ENCODE results near the gene CYB5R2. TPM values are rescaled to one million over a fixed set of nuclear protein-coding genes. Genes with fewer than 3 reads are reported as not detected.
A peak's percentile ranks its signal among the peaks of the same experiment; 100 is the strongest.
"Not testable (repeated sequence)": the region's sequence is repeated elsewhere in the genome, so short reads cannot be mapped to it uniquely, and the experiment has no call there.

CYB5R2 gene
- total RNA-seq, 1 donor, result 32.0 TPM

- no peak overlapping the region for H3K4me3 ChIP-seq (ENCODE audit: low read depth, low read length)
- peak; percentile 73 for DNase-seq (ENCODE audit: low read depth)
- peak; percentile 88 for TF ChIP-seq CTCF (IDR thresholded peaks at IDR 0.05; ENCODE audit: insufficient read depth, low read depth, low read length)
Measured at GRCh38 chr11:7665473-7666291, 7.6 kb downstream of the CYB5R2 start.

GRCh38 chr11:7664867-7665266, 8.4 kb downstream of the CYB5R2 start:
- H3K4me3 ChIP-seq (ENCODE audit: low read depth, low read length), result no peak overlapping the region
- TF ChIP-seq CTCF (IDR thresholded peaks at IDR 0.05; ENCODE audit: insufficient read depth, low read depth, low read length), result no peak
- no peak for DNase-seq (ENCODE audit: low read depth)

- H3K4me3 ChIP-seq (ENCODE audit: low read depth, low read length); DNase-seq (ENCODE audit: low read depth): not testable (repeated sequence)
Measured at GRCh38 chr11:7663531-7663930, 9.8 kb downstream of the CYB5R2 start.

GRCh38 chr11:7657306-7658025, 15.8 kb downstream of the CYB5R2 start:
- peak; percentile 67 for TF ChIP-seq CTCF (IDR thresholded peaks at IDR 0.05; ENCODE audit: insufficient read depth, low read depth, low read length)
- DNase-seq (ENCODE audit: low read depth), result peak; percentile 71
- no peak overlapping the region for H3K4me3 ChIP-seq (ENCODE audit: low read depth, low read length)

- no peak for DNase-seq (ENCODE audit: low read depth)
- no peak for TF ChIP-seq CTCF (IDR thresholded peaks at IDR 0.05; ENCODE audit: insufficient read depth, low read depth, low read length)
- H3K4me3 ChIP-seq (ENCODE audit: low read depth, low read length), result no peak overlapping the region
Measured at GRCh38 chr11:7656704-7657103, 16.6 kb downstream of the CYB5R2 start.

- no peak for DNase-seq (ENCODE audit: low read depth)
- no peak for TF ChIP-seq CTCF (IDR thresholded peaks at IDR 0.05; ENCODE audit: insufficient read depth, low read depth, low read length)
Measured at GRCh38 chr11:7655253-7656217, 17.8 kb downstream of the CYB5R2 start.

More at GRCh38 chr11:7655253-7656217, 17.8 kb downstream of the CYB5R2 start:
- H3K4me3 ChIP-seq (ENCODE audit: low read depth, low read length), result no peak overlapping the region
